CD14-positive monocyte (primary cell): ENCODE data around the gene BPIFB1. TPM values are rescaled to one million over a fixed set of nuclear protein-coding genes. Genes with fewer than 3 reads are reported as not detected.
A peak's percentile ranks its signal among the peaks of the same experiment; 100 is the strongest.

Experiments
- DNase-seq, 3 donors: peaks; one replicate each; pipeline ENCODE4 v3.0.0-alpha.2; 2011 to 2022
- H2AFZ ChIP-seq: 2 replicates; pipeline ENCODE4 v1.6.0; 2012; ENCODE audit warnings: mild to moderate bottlenecking, low read depth, low read length, inconsistent platforms; ENCODE audit not compliant: insufficient read depth, poor library complexity, severe bottlenecking
- H3K27ac ChIP-seq, 2 donors: 1 replicate in 1 of 2; 2 replicates in 1 of 2; pipeline ENCODE4 v1.5.1; 2012 to 2013; ENCODE audit warnings: low read length in 2 of 2, control low read depth in 1 of 2, inconsistent platforms in 1 of 2, low read depth in 1 of 2, mild to moderate bottlenecking in 1 of 2
- H3K27me3 ChIP-seq, 2 donors: one replicate each; pipeline versions ENCODE4 v1.6.0 to v1.6.1; 2011 to 2013; ENCODE audit warnings: low read length in 2 of 2; ENCODE audit not compliant: control insufficient read depth in 2 of 2, insufficient read depth in 2 of 2
- H3K36me3 ChIP-seq, 2 donors: replicated peaks in 1 of 2; 1 replicate in 1 of 2; 2 replicates in 1 of 2; pipeline versions ENCODE4 v1.5.1 to v1.6.1; 2012 to 2013; ENCODE audit warnings: low read length in 2 of 2, control low read depth in 1 of 2, inconsistent platforms in 1 of 2, mild to moderate bottlenecking in 1 of 2; ENCODE audit not compliant: insufficient read depth in 2 of 2, control insufficient read depth in 1 of 2
- H3K4me1 ChIP-seq, 2 donors: 1 replicate in 1 of 2; 2 replicates in 1 of 2; pipeline versions ENCODE4 v1.5.1 to v1.6.1; 2012 to 2013; ENCODE audit warnings: low read length in 2 of 2, control low read depth in 1 of 2, inconsistent platforms in 1 of 2, mild to moderate bottlenecking in 1 of 2, moderate library complexity in 1 of 2; ENCODE audit not compliant: insufficient read depth in 2 of 2, control insufficient read depth in 1 of 2
- H3K4me2 ChIP-seq: replicated peaks from 2 replicates; pipeline ENCODE3; 2012; ENCODE audit warnings: low read length, moderate library complexity, mild to moderate bottlenecking; ENCODE audit not compliant: poor library complexity, severe bottlenecking; ENCODE audit errors: extremely low read depth
- H3K4me3 ChIP-seq, 3 experiments: fragments of 200-600 bp in 1 of 3; sonication (generic) in 1 of 3; replicated peaks in 1 of 3; 1 replicate in 2 of 3; 2 replicates in 1 of 3; pipeline ENCODE4 v1.5.1; 2011 to 2013; ENCODE audit warnings: low read length in 3 of 3, mild to moderate bottlenecking in 3 of 3, control low read depth in 2 of 3, low read depth in 2 of 3, inconsistent platforms in 1 of 3, moderate library complexity in 1 of 3
- H3K79me2 ChIP-seq: 2 replicates; pipeline ENCODE4 v1.6.0; 2012; ENCODE audit warnings: mild to moderate bottlenecking, control low read depth, inconsistent platforms, low read length, moderate library complexity; ENCODE audit not compliant: insufficient read depth
- H3K9ac ChIP-seq: 2 replicates; pipeline ENCODE4 v1.6.0; 2017; ENCODE audit warnings: low read length, mild to moderate bottlenecking; ENCODE audit not compliant: insufficient read depth, poor library complexity, severe bottlenecking
- H3K9me3 ChIP-seq, 2 donors: replicated peaks in 1 of 2; 1 replicate in 1 of 2; 2 replicates in 1 of 2; pipeline versions ENCODE4 v1.5.1 to v1.6.1; 2012 to 2013; ENCODE audit warnings: low read length in 2 of 2, control low read depth in 1 of 2; ENCODE audit not compliant: control insufficient read depth in 1 of 2, insufficient read depth in 1 of 2
- H4K20me1 ChIP-seq: 2 replicates; pipeline ENCODE4 v1.6.0; 2012; ENCODE audit warnings: mild to moderate bottlenecking, low read length, control low read depth, moderate library complexity; ENCODE audit not compliant: insufficient read depth
- H3K27ac Mint-ChIP-seq, 7 donors: one replicate each; pipeline ENCODE4 v1.8.0; 2020; ENCODE audit warnings: mild to moderate bottlenecking in 7 of 7, mixed read lengths in 7 of 7, moderate library complexity in 6 of 7, inconsistent platforms in 2 of 7
- H3K27me3 Mint-ChIP-seq, 3 donors: one replicate each; pipeline ENCODE4 v1.8.0; 2021 to 2022; ENCODE audit warnings: low read depth in 3 of 3, mild to moderate bottlenecking in 3 of 3, mixed read lengths in 3 of 3, moderate library complexity in 3 of 3, inconsistent platforms in 1 of 3
- H3K36me3 Mint-ChIP-seq, 2 donors: one replicate each; pipeline ENCODE4 v1.8.0; 2020; ENCODE audit warnings: mixed read lengths in 2 of 2, inconsistent platforms in 1 of 2, mild to moderate bottlenecking in 1 of 2
- H3K4me1 Mint-ChIP-seq: one replicate; pipeline ENCODE4 v1.8.0; 2020; ENCODE audit warnings: mild to moderate bottlenecking, mixed read lengths
- H3K4me3 Mint-ChIP-seq, 2 donors: one replicate each; pipeline ENCODE4 v1.8.0; 2020; ENCODE audit warnings: mild to moderate bottlenecking in 2 of 2, mixed read lengths in 2 of 2, moderate library complexity in 1 of 2
- H3K9me3 Mint-ChIP-seq, 7 donors: one replicate each; pipeline ENCODE4 v1.8.0; 2020 to 2022; ENCODE audit warnings: mixed read lengths in 7 of 7, mild to moderate bottlenecking in 6 of 7, moderate library complexity in 6 of 7, inconsistent platforms in 2 of 7
- CTCF ChIP-seq: fragments of 200-600 bp; IDR thresholded peaks from one replicate; pipeline ENCODE4 v1.8.0; 2022; ENCODE audit warnings: antibody characterized with exemption, mild to moderate bottlenecking
- WGBS: methylation state at CpG from one replicate; pipeline ENCODE4 v1.1.5; 2013; ENCODE audit warnings: missing lambda C conversion rate; ENCODE audit not compliant: insufficient coverage; 5-methylcytosine and 5-hydroxymethylcytosine counted together
- intact Hi-C, 2 donors: fragments of 100-400 bp; cut with micrococcal nuclease; formaldehyde crosslinking; loops; one replicate each; pipeline versions ENCODE4 v1.15.0 to v1.15.1; 2023
- polyA plus RNA-seq, 3 donors: library from polyadenylated mRNA; depleted of rRNA in 1 of 3; unstranded in 2 of 3; stranded (reverse) in 1 of 3; fragments of 300-500 nt in 2 of 3; fragments of >200 nt in 1 of 3; fragmentation: Illumina TruSeq in 2 of 3; gene quantifications; 1 replicate in 2 of 3; 2 replicates in 1 of 3; pipeline ENCODE4 v1.2.3, GENCODE V29; 2012 to 2021

The BPIFB1 gene
- polyA plus RNA-seq, 3 donors, result not detected

- no peaks in the 10 kb centered on the region for H4K20me1 ChIP-seq
- no peak for TF ChIP-seq CTCF
- Mint-ChIP-seq H3K27ac (no peak overlapping the region), H3K27me3 (peaks cover 0 to 2% (median 0%) of the 10 kb centered on the region in 3 donors), H3K4me1 (peaks cover 15% of the 10 kb centered on the region), H3K9me3 (peaks cover 0 to 4% (median 2%) of the 10 kb centered on the region in 7 donors), H3K36me3 (no peaks in the 10 kb centered on the region), H3K4me3 (peak overlapping the region in 1 of 2 donors; percentile 32)
- DNase-seq, result no peak
- H3K36me3 ChIP-seq, result no peaks in the 10 kb centered on the region
- no peak overlapping the region for H3K27ac ChIP-seq
- H3K4me2 ChIP-seq, result no peak overlapping the region
- H3K27me3 ChIP-seq, result no peaks in the 10 kb centered on the region
- H2AFZ ChIP-seq, result no peak overlapping the region
- H3K9ac ChIP-seq, result no peak overlapping the region
- H3K4me1 ChIP-seq, result peaks cover 7 to 11% of the 10 kb centered on the region in 2 donors
- WGBS, result no CpG with 5 or more reads among the region's 2 CpGs
- intact Hi-C loops, result no loop called here
- no peaks in the 10 kb centered on the region for H3K9me3 ChIP-seq
- H3K79me2 ChIP-seq, result no peaks in the 10 kb centered on the region
- no peak overlapping the region for H3K4me3 ChIP-seq
Measured at GRCh38 chr20:33255005-33255404, 28.0 kb upstream of the BPIFB1 start.

DNA sequence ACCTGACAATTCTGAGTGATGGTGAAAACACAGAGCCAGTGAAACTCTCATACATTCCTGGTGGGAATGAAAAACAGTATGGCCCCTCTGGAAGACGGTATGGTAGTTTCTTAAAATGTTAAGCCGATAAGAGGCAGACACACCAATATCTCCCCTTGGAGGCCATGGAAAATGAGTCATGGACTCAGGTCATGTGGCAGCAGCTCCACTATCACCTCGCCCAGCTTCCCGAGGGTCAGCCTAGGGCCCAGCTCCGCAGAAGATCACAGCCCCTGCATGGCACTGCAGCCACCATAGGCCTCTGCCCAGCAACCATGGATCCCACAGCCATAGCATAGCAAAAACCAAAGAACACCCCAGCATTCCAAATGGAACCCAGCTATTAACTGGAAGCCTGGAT lies 25.8 kb upstream of the BPIFB1 start:
- Histone ChIP-seq H3K27me3 (no peaks in the 10 kb centered on the region), H3K79me2 (no peaks in the 10 kb centered on the region), H3K9me3 (peaks cover 8 to 12% of the 10 kb centered on the region in 2 donors), H3K36me3 (no peaks in the 10 kb centered on the region), H3K27ac (no peak overlapping the region), H3K9ac (no peak overlapping the region), H3K4me2 (no peak overlapping the region), H2AFZ (no peak overlapping the region), H4K20me1 (no peaks in the 10 kb centered on the region), H3K4me3 (no peak overlapping the region), H3K4me1 (peaks cover 27 to 33% of the 10 kb centered on the region in 2 donors)
- no peak for DNase-seq
- Mint-ChIP-seq H3K4me1 (peaks cover 34% of the 10 kb centered on the region), H3K27me3 (peaks cover 0 to 2% (median 0%) of the 10 kb centered on the region in 3 donors), H3K27ac (no peak overlapping the region), H3K9me3 (peaks cover 3 to 16% (median 15%) of the 10 kb centered on the region in 7 donors), H3K4me3 (no peak overlapping the region), H3K36me3 (no peaks in the 10 kb centered on the region)
- WGBS, result 96% methylated on average over 5 of the region's 5 CpGs
- intact Hi-C loops, result no loop called here
- no peak for TF ChIP-seq CTCF
